ENCODE measurements around the gene UBE2G1. TPM values are rescaled to one million over a fixed set of nuclear protein-coding genes. Genes with fewer than 3 reads are reported as not detected.
A peak's percentile ranks its signal among the peaks of the same experiment; 100 is the strongest.

UBE2G1 gene
- total and polyA plus RNA-seq, 11 donors: 19.4 to 125 (median 94.7) TPM

DNA sequence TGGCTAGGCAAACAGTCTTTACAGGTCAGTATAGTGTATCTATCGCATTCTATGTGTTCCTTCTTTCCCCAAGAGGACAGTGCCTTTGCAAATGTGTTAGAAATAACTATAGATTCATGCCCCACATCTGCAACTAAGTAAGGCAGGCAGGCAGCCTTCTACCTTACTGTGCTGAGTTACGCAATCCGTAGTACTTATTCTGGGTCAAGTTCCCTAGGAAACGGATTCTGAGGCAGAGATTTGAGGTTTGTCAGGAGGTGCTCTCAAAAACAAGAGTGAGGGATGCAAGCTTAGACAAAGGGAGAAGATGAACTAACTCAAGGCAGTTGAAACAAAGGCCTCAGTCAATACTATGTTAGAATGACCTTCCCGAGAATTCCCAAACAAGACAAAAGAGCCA lies 90.0 kb downstream of the UBE2G1 start:
- 94 to 98% (median 95%) methylated on average over 5 of the region's 5 CpGs for WGBS, 4 donors

DNA sequence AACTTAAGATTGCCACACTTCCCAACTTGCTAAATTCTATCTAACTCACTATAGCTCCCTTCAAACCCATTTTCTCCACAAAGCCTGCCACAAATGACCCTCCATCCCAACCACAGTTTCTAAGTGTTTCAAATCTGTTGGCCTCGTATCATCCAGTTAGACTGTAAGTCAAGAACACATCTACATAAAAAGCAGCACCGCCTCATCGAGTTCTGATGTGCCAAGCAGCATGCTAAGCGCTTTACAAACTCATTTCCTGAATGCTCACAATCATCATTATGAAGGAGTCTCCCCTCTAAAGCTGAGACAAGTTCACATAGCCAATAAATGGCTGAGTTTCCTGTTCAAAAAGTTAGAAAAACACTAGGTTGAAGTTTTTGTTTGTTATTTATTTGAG lies 93.5 kb downstream of the UBE2G1 start:
- intact Hi-C loops (cut with DNase I): no loop called here
- Histone ChIP-seq H3K36me3 (peaks cover 0 to 40% (median 15%) of the 10 kb centered on the region in 9 donors), H3K27ac (peak overlapping the region in 5 of 12 donors; percentile 1 to 70 (median 40)), H3K27me3 (no peaks in the 10 kb centered on the region), H3K9me3 (no peaks in the 10 kb centered on the region), H3K4me1 (peaks cover 0 to 40% (median 14%) of the 10 kb centered on the region in 12 donors), H3K4me3 (no peak overlapping the region)
- TF ChIP-seq, protein P1, sequence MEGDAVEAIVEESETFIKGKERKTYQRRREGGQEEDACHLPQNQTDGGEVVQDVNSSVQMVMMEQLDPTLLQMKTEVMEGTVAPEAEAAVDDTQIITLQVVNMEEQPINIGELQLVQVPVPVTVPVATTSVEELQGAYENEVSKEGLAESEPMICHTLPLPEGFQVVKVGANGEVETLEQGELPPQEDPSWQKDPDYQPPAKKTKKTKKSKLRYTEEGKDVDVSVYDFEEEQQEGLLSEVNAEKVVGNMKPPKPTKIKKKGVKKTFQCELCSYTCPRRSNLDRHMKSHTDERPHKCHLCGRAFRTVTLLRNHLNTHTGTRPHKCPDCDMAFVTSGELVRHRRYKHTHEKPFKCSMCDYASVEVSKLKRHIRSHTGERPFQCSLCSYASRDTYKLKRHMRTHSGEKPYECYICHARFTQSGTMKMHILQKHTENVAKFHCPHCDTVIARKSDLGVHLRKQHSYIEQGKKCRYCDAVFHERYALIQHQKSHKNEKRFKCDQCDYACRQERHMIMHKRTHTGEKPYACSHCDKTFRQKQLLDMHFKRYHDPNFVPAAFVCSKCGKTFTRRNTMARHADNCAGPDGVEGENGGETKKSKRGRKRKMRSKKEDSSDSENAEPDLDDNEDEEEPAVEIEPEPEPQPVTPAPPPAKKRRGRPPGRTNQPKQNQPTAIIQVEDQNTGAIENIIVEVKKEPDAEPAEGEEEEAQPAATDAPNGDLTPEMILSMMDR (IDR thresholded peaks at IDR 0.05): no peak
- no peak for TF ChIP-seq POLR2A (IDR thresholded peaks at IDR 0.05)
- WGBS, 4 donors: 61 to 69% (median 65%) methylated on average over 4 of the region's 4 CpGs
- ATAC-seq (no peak), DNase-seq (no peak)

More for the DNA sequence above, 90.0 kb downstream of the UBE2G1 start:
- Histone ChIP-seq H3K36me3 (peaks cover 0 to 43% (median 30%) of the 10 kb centered on the region in 9 donors), H3K4me1 (peaks cover 0 to 16% (median 8%) of the 10 kb centered on the region in 12 donors), H3K27me3 (no peaks in the 10 kb centered on the region), H3K9me3 (no peaks in the 10 kb centered on the region), H3K27ac (no peak overlapping the region), H3K4me3 (no peak overlapping the region)
- no peak for TF ChIP-seq POLR2A (IDR thresholded peaks at IDR 0.05)
- TF ChIP-seq, protein P1 (IDR thresholded peaks at IDR 0.05): no peak
- intact Hi-C loops (cut with DNase I): no loop called here
- ATAC-seq: no peak
- DNase-seq: no peak

DNA sequence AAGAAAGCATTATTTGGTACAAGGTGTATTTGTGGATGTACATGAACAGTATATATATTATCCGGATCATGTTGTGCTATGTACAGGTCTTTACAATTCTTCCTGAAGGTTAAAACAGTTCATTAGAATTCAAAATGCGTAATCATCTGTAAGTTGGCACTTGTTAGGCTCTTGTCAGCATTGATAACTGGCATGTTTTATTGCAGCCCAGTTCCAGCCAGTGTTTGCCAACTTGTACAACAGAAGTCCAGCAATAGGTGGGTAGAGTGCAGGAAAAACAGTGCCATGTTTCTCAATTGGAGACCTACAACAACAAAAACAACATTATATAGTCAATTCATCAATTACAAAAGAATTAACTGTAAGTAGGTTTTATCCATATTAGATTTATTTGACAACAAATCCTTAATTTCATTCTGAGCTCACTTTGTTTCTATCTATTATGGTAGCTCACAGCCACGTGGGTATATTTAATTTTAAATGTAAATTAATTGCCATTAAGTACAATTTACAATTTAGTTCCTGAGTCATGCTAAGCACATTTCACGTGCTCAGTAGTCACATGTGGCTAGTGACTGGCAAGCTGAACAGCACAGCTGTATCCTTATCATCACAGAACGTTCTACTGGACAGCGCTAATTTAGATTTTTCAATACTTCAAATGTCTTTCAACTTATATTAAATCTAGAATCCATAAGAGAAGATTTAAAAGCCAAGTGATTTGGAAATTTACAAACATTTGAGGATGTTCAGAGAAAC lies 94.1 kb downstream of the UBE2G1 start:
- no peak for DNase-seq
- intact Hi-C loops (cut with DNase I): no loop called here
- WGBS, 4 donors: 50 to 58% (median 55%) methylated on average over 6 of the region's 6 CpGs
- peak overlapping the region; percentile 1 to 74 (median 42) for H3K27ac ChIP-seq
- peak; percentile 66 to 80 (median 74) for ATAC-seq
- no peak overlapping the region for H3K4me3 ChIP-seq
- no peaks in the 10 kb centered on the region for H3K27me3 ChIP-seq
- peaks cover 0 to 40% (median 14%) of the 10 kb centered on the region in 12 donors for H3K4me1 ChIP-seq
- no peaks in the 10 kb centered on the region for H3K9me3 ChIP-seq
- TF ChIP-seq POLR2A (IDR thresholded peaks at IDR 0.05): no peak
- TF ChIP-seq, protein P1 (IDR thresholded peaks at IDR 0.05): no peak
- H3K36me3 ChIP-seq: peaks cover 0 to 41% (median 16%) of the 10 kb centered on the region in 9 donors

DNA sequence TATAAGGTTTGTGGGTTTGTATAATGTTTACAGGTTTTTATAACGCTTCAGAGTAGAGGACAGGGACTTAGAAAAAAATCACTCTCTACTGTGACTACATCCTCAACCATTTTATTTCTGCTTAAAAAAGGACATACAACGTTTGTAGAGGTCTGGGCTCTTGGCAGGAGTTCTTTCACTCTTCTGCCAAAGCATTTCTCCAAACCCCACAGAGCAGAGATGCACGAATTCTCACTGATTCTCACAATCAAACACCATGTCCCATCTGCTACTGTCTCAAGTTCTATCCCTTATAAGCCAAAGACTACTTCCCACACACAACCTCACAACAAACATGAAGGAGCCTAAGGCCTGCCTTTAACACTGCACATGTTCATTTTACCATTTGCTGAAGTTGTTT lies 95.7 kb downstream of the UBE2G1 start:
- no peak for TF ChIP-seq POLR2A (IDR thresholded peaks at IDR 0.05)
- TF ChIP-seq, protein P1 (IDR thresholded peaks at IDR 0.05): no peak
- Histone ChIP-seq H3K9me3 (no peaks in the 10 kb centered on the region), H3K27me3 (no peaks in the 10 kb centered on the region), H3K27ac (peak overlapping the region in 11 of 12 donors; percentile 17 to 77 (median 61)), H3K36me3 (peaks cover 0 to 37% (median 13%) of the 10 kb centered on the region in 9 donors), H3K4me1 (peaks cover 0 to 40% (median 14%) of the 10 kb centered on the region in 12 donors), H3K4me3 (no peak overlapping the region)
- 27 to 39% (median 32%) methylated on average over 3 of the region's 3 CpGs for WGBS, 4 donors
- intact Hi-C loops (cut with DNase I): no loop called here
- DNase-seq: no peak
- ATAC-seq: peak; percentile 12 to 37 (median 20)
